Activated naive CD4-positive, alpha-beta T cell treated with anti-CD3 and anti-CD28 coated beads, Interleukin-2, amount 50 U/mL, for 72 hours (primary cell): Measurements from ENCODE around the gene UTP4. TPM values are rescaled to one million over a fixed set of nuclear protein-coding genes. Genes with fewer than 3 reads are reported as not detected.

Source experiments
- ATAC-seq, 2 donors: fragments of 150-1000 bp; cut with Tn5 transposase; 2 replicates each; pipeline ENCODE4 v1.10.0; 2021; ENCODE audit warnings: mild to moderate bottlenecking in 2 of 2, moderate library complexity in 2 of 2
- DNase-seq, 2 donors: peaks; one replicate each; pipeline ENCODE4 v3.0.0; 2021 to 2022; ENCODE audit warnings: low spot score in 2 of 2
- H3K27ac Mint-ChIP-seq, 2 donors: one replicate each; pipeline ENCODE4 v1.8.0; 2022; ENCODE audit warnings: mild to moderate bottlenecking in 2 of 2, mixed read lengths in 2 of 2
- H3K36me3 Mint-ChIP-seq, 2 donors: one replicate each; pipeline ENCODE4 v1.8.0; 2022; ENCODE audit warnings: mixed read lengths in 2 of 2
- H3K9me3 Mint-ChIP-seq, 2 donors: one replicate each; pipeline ENCODE4 v1.8.0; 2022; ENCODE audit warnings: mixed read lengths in 2 of 2
- total RNA-seq, 2 donors: library from RNA; stranded (reverse); gene quantifications; one replicate each; pipeline ENCODE4 v1.2.3, GENCODE V29; 2022

UTP4 gene
- total RNA-seq, 2 donors from 2014 or later: 56.0 to 86.7 TPM

DNA sequence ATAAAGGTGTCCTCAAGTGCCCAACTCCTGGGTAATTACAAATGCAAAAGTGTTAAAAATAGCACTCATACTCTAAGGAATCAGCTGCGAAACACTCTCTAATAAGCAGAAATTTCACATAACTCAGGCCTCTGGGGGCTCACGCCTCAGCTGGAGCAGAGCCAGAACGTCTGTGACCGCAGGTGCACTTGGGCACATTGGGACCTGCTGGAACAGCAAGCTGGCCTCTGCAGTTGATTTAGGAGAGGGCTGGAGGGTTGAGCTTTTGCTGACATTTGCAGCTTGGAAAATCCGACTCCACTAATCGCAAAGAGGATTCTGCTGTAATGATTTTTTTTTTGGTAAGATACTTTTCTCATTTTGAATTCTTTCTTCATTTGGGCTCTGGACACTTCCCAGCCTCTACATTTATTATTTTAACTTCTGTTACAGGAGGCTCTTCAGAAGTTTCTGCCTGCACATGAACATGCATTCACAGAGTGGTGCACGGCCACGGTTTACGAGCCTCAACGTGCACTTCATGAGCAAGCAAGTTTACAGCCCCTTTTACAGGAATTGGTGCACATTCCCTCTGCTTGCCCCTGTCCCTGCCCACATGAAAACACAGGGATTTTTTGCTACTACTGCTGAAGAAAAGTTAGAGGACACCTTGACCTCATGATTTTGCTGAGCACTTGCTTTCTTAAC, 50.4 kb downstream of the UTP4 start:
- DNase-seq (no peak), ATAC-seq (no peak)
- Mint-ChIP-seq H3K36me3 (peaks cover 1 to 7% of the 10 kb centered on the region in 2 donors), H3K27ac (no peak overlapping the region), H3K9me3 (no peaks in the 10 kb centered on the region)

DNA sequence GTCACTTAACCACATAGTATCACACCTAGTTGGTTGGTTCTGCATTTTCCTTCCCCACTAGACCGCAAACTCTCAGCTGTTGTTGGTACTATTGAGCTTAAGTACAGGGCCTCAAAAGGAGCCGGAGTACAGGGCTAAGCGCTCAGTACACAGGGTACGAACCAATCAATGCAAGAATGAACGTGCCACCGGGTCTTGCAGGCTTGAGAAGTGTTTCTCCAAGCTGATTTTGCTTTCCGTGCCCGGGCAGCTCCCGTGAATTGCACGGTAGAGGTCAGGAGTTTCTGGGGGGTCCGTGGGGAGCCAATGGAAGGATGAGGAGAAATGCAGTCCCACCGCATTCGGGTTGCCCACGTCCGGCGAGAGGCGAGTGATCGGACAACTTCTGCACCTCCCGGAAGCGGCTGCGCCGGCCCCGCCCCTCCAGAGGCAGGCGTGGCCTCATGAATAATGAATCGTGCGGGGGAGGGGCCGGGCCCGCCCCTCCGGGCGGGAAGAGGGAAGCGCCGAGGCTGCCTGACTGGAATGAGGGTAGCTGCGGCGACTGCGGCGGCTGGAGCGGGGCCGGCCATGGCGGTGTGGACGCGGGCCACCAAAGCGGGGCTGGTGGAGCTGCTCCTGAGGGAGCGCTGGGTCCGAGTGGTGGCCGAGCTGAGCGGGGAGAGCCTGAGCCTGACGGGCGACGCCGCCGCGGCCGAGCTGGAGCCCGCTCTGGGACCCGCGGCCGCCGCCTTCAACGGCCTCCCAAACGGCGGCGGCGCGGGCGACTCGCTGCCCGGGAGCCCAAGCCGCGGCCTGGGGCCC, 54.4 kb downstream of the UTP4 start, which contains the start of gene SNTB2:
Gene SNTB2, plus strand, starts transcription at position 523 of the 804 bp plus-strand sequence. Its CDS starts 3 bp downstream, at position 526.
- DNase-seq (peak; percentile 83 to 85), ATAC-seq (peak; percentile 82 to 87)
- peaks cover 16 to 23% of the 10 kb centered on the region in 2 donors for H3K36me3 Mint-ChIP-seq
- peak within 1 kb of the TSS; percentile 91 to 97 for H3K27ac Mint-ChIP-seq
- H3K9me3 Mint-ChIP-seq: no peaks in the 10 kb centered on the region

DNA sequence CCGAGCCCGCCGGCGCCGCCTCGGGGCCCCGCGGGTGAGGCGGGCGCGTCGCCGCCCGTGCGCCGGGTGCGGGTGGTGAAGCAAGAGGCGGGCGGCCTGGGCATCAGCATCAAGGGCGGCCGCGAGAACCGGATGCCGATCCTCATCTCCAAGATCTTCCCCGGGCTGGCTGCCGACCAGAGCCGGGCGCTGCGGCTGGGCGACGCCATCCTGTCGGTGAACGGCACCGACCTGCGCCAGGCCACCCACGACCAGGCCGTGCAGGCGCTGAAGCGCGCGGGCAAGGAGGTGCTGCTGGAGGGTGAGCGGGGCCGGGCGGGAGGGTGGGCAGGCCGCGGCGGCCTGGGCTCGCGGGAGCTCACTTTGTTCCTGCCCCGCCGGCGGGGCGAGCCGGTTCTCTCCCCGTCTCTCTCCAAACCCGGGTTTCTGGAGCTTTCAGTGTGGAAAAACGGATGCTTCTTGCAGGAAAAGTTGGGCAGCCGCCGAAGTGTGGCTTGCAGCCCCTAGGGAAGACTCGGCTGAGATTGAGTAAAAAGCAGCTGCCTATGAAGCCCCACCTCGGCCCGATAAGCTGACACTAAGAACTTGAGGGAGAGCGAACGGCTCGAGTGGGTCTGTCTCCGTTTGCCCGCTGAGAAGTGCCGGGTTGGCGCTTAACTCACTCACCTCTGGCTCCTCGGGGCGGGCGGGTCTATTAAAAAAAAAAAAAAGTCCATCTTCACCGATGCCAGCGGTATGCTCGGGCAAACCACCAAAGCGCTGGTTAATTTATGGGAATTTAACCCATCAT, 55.2 kb downstream of the UTP4 start:
- H3K27ac Mint-ChIP-seq: peak overlapping the region; percentile 81 to 97
- H3K9me3 Mint-ChIP-seq: no peaks in the 10 kb centered on the region
- peaks cover 16 to 23% of the 10 kb centered on the region in 2 donors for H3K36me3 Mint-ChIP-seq
- DNase-seq: peak; percentile 37 to 59
- ATAC-seq: peak; percentile 19 to 49

DNA sequence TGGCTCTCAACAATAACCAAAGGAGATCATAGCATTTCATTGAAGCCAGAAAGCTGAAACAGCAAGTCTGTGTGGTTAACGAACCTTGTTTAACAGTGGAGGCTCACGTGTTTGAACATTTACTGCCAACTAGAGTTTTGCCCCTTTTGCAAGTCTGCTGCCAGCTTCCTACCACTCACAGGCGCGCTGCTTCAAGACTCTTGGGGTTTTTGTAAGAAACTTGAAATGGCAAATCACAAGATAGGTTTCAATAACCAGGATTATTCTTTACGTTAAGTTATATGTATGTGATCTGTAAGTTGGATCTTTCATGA, 55.7 kb downstream of the UTP4 start:
- DNase-seq (no peak), ATAC-seq (no peak)
- Mint-ChIP-seq H3K9me3 (no peaks in the 10 kb centered on the region), H3K27ac (peak overlapping the region; percentile 81 to 97), H3K36me3 (peaks cover 16 to 23% of the 10 kb centered on the region in 2 donors)

DNA sequence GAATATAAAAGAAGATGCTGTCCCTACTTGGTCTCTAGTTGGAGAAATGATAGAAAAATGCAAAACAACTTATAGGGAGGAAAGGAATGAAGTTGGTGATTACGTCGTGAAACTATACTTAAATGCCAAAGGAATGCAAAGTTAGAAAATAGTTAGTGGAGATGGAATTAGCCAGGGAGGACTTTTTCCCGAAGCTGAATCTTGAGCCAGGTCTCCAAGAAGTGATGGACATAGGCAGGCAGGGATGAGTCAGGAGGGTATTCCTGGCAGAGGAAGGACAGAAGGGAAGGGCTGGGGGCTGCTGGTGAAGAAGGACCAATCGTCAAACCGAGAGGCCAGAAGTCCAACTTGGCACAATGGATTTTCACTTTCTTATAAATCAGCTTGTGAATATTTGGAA, 56.3 kb downstream of the UTP4 start:
- Mint-ChIP-seq H3K9me3 (no peaks in the 10 kb centered on the region), H3K36me3 (peaks cover 16 to 23% of the 10 kb centered on the region in 2 donors), H3K27ac (peak overlapping the region in 1 of 2 donors; percentile 97)
- DNase-seq (no peak), ATAC-seq (no peak)

DNA sequence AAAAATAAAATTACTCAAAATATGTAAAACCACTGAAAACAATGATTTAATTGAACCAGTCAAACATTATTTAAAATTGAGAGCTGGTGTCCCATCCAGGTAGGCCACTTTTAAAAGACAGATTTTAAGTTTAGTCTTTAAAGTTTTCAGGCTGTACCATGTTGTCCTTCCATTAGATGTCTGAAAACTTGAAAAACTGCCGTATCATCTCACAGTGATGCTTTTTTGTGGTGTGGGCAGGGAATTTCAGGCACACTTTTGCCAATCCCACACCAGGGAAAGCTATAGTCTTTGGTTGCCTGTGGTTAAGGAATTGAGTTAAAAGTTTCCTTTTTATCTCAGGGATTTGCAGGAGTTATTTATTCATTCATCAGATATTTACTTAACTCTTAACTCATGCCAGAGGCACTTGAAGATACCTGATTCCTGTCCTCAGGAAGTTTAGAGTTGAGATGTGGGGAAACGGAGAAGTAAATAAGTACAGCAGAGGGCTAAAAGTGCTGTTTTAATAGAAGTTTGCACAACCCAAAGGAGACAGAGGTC, 57.7 kb downstream of the UTP4 start:
- no peak for ATAC-seq
- H3K36me3 Mint-ChIP-seq: peaks cover 16 to 17% of the 10 kb centered on the region in 2 donors
- no peak overlapping the region for H3K27ac Mint-ChIP-seq
- no peaks in the 10 kb centered on the region for H3K9me3 Mint-ChIP-seq
- DNase-seq: no peak

DNA sequence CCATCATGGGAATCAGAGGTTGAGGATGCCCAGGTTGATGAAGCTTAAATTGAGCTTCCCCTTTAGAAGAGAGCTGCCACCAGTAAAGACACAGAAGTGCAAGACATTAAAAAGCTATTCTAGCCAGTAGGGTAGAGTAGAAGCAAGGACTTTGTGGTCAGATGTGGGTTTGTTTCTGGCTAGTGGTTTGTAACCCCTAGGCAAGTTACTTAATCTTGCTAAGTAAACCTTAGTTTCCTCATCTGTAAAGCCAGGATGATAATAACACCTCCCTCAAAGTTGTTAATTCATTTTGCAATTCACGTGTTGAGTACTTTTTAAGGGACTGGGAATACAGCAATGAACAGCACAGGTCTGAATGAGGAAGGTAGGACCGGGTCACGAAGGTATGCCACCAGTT, 58.1 kb downstream of the UTP4 start:
- H3K36me3 Mint-ChIP-seq: peaks cover 16 to 17% of the 10 kb centered on the region in 2 donors
- ATAC-seq (no peak), DNase-seq (no peak)
- H3K27ac Mint-ChIP-seq: no peak overlapping the region
- H3K9me3 Mint-ChIP-seq: no peaks in the 10 kb centered on the region

DNA sequence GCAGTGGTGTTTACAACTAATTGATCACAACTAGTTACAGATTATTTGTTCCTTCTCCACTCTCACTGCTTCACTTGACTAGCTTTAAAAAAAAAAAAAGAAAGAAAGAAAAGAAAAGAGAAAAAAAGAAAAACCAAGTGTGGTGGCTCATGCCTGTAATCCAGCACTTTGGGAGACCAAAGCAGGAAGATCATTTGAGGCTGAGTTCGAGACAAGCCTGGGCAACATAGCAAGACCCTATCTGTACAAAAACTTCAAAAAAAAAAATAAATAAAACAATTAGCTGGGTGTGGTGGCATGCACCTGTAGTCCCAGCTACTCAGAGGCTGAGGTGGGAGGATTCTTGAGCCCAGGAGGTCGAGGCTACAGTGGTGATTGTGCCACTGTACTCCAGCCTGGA, 58.7 kb downstream of the UTP4 start:
- ATAC-seq (no peak), DNase-seq (no peak)
- no peak overlapping the region for H3K27ac Mint-ChIP-seq
- peaks cover 16 to 17% of the 10 kb centered on the region in 2 donors for H3K36me3 Mint-ChIP-seq
- H3K9me3 Mint-ChIP-seq: no peaks in the 10 kb centered on the region

DNA sequence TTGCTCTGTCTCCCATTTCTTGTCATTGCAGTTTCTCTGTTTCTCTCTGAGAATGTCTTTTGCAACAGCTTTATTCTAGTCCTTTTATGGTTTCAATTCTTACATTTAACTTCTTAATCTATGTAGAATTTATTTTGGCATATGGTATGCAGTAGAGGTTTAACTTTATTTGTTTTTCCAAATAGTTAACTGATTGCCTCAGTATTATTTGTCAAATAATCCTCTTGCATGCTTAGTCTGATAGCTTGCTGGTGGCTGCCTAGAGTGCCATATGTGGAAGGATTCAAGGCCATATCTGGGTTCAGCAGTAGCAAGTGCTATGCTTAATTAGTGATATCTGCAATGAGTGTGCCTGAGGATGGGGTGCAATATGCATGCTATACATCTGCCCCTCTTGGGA, 61.4 kb downstream of the UTP4 start:
- no peak for ATAC-seq
- Mint-ChIP-seq H3K9me3 (no peaks in the 10 kb centered on the region), H3K27ac (no peak overlapping the region), H3K36me3 (peaks cover 5 to 7% of the 10 kb centered on the region in 2 donors)
- DNase-seq: no peak

DNA sequence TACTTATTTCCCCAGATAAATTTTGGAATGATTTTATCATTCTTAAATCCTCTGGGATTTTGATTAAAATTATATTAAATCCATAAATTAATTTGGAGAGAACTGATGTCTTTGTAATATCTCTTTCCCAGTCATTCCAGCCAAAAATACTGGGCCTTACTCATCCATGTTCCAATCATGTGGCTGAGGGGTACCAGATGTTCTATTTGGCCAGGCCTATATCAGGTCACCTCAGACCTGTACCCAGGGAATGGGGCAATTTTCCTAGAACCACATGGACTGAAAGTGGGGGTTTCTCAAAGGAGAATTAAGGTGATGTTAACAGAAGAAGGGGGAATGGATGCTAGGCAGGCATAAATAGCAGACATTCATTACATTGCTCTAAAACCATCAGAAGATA, 62.0 kb downstream of the UTP4 start:
- DNase-seq (no peak), ATAC-seq (no peak)
- no peak overlapping the region for H3K27ac Mint-ChIP-seq
- H3K9me3 Mint-ChIP-seq: no peaks in the 10 kb centered on the region
- H3K36me3 Mint-ChIP-seq: peaks cover 5 to 6% of the 10 kb centered on the region in 2 donors

DNA sequence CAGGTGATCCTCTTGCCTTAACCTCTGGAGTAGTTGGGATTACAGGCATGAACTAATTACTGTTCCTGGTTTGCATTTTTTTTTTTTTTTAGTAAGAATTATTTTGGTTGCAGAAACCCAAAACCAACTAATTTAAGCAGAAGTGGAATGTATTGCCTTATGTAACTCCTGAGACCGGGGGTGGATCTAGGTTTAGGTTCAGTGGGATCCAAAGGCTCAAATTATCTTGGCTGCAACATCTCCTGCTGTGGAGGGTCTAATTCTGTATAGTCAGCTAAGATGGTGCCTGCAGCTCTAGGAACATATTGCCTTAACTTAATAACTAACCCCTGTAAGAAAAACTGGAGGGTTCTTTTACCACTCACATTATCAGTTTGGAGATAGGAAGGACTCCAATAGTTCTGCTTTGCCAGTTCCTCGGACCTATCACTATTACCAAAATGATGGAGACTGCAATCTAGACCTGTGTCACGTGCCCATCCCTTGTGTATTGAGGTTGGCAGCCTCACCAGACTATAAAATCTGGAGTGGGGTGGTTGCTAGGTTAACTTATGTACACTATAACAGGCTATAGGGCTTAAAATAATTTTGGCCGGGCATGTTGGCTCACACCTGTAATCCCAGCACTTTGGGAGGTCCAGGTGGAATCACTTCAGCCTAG, 63.0 kb downstream of the UTP4 start:
- ATAC-seq (no peak), DNase-seq (no peak)
- Mint-ChIP-seq H3K27ac (no peak overlapping the region), H3K36me3 (peaks cover 5 to 6% of the 10 kb centered on the region in 2 donors), H3K9me3 (no peaks in the 10 kb centered on the region)

DNA sequence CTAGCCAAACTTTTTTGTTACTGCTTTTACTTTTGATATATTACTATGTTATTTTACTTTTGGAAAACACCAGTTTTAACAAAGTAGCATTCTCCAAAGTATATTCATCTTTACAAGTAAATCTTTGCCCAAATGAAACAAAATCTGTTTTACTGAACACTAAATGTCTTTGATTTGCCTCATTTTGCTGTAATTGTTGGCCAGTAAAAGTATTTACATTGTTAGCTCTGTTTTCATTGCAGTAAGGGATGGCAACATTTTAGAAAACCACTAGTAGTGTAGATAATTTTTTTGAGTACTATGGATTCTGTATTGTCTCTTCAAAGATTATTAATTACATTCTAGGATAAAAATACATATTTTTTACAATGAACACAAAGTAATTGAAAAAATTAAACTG, 65.1 kb downstream of the UTP4 start:
- no peak for DNase-seq
- Mint-ChIP-seq H3K27ac (no peak overlapping the region), H3K36me3 (no peaks in the 10 kb centered on the region), H3K9me3 (no peaks in the 10 kb centered on the region)
- no peak for ATAC-seq

DNA sequence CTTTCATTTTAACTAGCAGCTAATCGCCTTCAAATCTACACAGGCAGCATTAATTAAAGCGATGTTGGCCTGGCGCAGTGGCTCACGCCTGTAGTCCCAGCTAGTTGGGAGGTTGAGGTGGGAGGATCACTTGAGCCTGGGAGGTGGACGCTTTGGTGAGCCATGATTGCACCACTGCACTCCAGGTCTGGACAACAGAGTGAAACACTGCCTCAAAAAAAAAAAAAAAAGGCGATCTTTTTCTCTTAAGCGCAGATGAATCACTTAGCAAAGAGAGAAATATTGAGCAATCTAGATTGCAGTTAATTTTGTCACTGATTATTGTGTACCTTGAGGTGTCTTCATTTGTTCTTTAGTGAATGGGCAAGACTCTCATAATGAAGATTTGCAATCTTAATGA, 66.9 kb downstream of the UTP4 start:
- ATAC-seq: no peak
- no peaks in the 10 kb centered on the region for H3K9me3 Mint-ChIP-seq
- no peaks in the 10 kb centered on the region for H3K36me3 Mint-ChIP-seq
- no peak overlapping the region for H3K27ac Mint-ChIP-seq
- no peak for DNase-seq

DNA sequence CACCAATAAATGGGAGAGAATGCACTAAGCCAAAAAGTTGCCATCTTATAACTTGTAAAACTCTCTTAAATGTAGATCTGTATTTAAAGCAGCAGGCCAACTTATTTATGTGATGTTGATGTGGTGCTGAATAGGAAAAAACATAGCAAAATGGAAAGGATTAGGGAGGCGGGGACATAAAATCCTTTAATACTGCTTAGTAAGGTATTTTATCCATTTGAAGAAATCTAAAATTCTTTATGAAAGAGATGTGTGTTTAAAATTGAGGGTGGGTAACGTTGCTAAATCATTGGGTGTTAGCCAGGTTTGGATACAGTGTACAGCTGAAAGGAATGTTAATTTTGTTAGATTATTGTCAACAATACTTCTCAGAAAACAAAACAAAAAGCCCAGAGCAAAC, 68.8 kb downstream of the UTP4 start:
- DNase-seq: no peak
- Mint-ChIP-seq H3K36me3 (no peaks in the 10 kb centered on the region), H3K27ac (no peak overlapping the region), H3K9me3 (no peaks in the 10 kb centered on the region)
- no peak for ATAC-seq

DNA sequence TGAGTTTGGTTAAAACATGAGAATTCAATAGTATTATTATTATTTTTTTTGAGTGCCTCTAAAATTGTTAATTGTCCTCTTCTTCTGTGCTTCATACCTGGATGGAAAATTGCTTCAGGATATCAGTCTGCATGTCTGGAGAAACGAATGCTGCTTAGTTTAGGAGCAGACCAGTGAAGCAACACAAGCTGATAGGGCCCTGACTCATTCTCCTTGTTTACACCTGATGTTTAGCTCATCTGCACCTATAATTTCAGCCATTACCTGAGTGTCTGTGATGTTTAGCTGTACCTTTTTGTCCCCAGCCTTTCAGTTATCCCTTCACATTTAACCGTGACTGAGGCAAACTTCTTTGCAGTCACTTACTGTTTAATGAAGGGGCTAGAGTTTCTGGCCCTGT, 69.3 kb downstream of the UTP4 start:
- no peaks in the 10 kb centered on the region for H3K9me3 Mint-ChIP-seq
- ATAC-seq (no peak), DNase-seq (no peak)
- no peaks in the 10 kb centered on the region for H3K36me3 Mint-ChIP-seq
- H3K27ac Mint-ChIP-seq: no peak overlapping the region

DNA sequence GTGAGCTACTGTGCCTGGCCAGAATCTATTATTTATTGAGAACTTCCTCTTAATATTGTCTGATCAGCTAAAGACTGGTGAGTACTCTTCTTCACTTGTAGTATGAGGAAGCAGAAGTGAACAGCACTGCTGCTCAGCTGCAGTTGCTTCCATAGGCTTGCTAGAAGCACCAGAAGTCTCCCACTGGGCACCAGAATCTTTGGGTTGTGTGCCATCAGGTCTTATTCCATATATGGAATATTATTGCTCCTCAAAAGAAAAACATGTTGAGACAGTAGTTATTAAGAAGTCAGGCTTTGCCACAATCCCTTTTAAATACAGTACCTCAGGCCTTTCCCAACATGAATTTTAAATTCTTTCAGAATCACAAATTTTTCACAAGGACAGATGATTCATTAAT, 71.7 kb downstream of the UTP4 start:
- H3K27ac Mint-ChIP-seq: peak overlapping the region in 1 of 2 donors; percentile 39
- ATAC-seq: no peak

More for the DNA sequence above, 71.7 kb downstream of the UTP4 start:
- Mint-ChIP-seq H3K9me3 (no peaks in the 10 kb centered on the region), H3K36me3 (no peaks in the 10 kb centered on the region)
- no peak for DNase-seq
